ENCODE data around the gene SERINC2. TPM values are rescaled to one million over a fixed set of nuclear protein-coding genes. Genes with fewer than 3 reads are reported as not detected.

Gene SERINC2
- total RNA-seq, 1 donor from 2014 or later: 30.4 TPM

DNA sequence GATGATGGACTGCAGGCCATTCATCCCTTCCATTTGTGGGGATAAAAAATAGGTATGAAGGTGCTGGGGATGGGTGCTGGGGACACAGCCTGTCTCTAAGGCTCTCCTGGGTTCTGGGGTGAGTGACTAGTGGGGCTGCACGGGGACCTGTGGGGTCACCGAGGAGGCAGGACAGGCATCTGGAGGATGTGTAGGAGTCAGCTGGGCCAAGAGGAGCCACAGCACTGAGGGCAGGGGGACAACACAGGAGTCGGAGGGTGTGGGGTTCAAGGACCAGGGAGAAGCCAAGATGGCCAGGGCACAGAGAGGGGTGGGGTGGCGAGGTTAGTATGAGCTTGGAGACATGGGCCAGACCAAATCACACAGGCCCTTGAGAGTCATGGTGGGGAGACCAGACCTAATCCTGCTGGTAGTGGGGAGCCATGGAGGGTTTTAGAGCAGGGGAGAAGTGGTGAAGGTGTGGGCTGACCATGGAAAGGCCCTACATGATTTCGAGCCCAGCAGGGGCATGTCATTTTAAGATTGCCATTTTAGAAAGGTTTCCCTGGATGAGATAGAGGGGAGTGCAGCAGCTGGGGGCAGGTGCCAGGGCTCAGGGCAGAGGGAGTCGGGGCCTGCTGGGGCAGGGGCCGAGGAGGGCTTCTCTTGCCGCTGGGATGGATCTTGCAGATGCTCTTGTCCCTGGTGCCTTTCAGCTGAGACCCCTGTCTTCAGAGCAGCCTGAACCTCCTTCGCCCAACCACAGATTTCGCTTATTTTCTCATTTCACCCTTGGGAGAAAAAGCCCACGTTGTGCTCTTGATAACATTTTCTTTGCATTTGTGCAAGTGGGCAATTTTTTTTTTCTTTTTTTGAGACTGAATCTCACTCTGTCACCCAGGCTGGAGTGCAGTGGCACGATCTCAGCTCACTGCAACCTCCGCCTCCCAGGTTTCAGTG lies 22.7 kb downstream of the SERINC2 start:
- Mint-ChIP-seq H3K9me3 (ENCODE audit: unreplicated experiment) (peaks cover 3% of the 10 kb centered on the region), H3K27me3 (ENCODE audit: low read depth, unreplicated experiment) (peaks cover 4% of the 10 kb centered on the region), H3K4me1 (ENCODE audit: low read depth, unreplicated experiment) (no peaks in the 10 kb centered on the region), H3K4me3 (ENCODE audit: unreplicated experiment) (no peak overlapping the region), H3K27ac (ENCODE audit: unreplicated experiment) (no peak overlapping the region), H3K36me3 (ENCODE audit: low read depth, unreplicated experiment) (peaks cover 8% of the 10 kb centered on the region)
- Histone ChIP-seq H3K4me3 (ENCODE audit: insufficient read depth, low read depth, low read length) (no peak overlapping the region), H3K9me3 (ENCODE audit: insufficient read depth, low read depth, low read length) (no peaks in the 10 kb centered on the region), H4K20me1 (ENCODE audit: insufficient read depth, low read length) (no peaks in the 10 kb centered on the region), H3K27ac (ENCODE audit: low read depth, low read length) (no peak overlapping the region), H3K4me1 (ENCODE audit: insufficient read depth, low read length) (no peaks in the 10 kb centered on the region), H3K9ac (ENCODE audit: low read length) (no peak overlapping the region), H3K36me3 (ENCODE audit: insufficient read depth, low read length) (no peaks in the 10 kb centered on the region), H3K79me2 (ENCODE audit: insufficient read depth, low read length) (no peaks in the 10 kb centered on the region), H3K27me3 (ENCODE audit: insufficient read depth, low read length) (peaks cover 3% of the 10 kb centered on the region), H3K4me2 (ENCODE audit: low read length) (no peak overlapping the region), H2AFZ (ENCODE audit: low read depth, low read length) (no peak overlapping the region)
- TF ChIP-seq, protein P1, sequence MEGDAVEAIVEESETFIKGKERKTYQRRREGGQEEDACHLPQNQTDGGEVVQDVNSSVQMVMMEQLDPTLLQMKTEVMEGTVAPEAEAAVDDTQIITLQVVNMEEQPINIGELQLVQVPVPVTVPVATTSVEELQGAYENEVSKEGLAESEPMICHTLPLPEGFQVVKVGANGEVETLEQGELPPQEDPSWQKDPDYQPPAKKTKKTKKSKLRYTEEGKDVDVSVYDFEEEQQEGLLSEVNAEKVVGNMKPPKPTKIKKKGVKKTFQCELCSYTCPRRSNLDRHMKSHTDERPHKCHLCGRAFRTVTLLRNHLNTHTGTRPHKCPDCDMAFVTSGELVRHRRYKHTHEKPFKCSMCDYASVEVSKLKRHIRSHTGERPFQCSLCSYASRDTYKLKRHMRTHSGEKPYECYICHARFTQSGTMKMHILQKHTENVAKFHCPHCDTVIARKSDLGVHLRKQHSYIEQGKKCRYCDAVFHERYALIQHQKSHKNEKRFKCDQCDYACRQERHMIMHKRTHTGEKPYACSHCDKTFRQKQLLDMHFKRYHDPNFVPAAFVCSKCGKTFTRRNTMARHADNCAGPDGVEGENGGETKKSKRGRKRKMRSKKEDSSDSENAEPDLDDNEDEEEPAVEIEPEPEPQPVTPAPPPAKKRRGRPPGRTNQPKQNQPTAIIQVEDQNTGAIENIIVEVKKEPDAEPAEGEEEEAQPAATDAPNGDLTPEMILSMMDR (IDR thresholded peaks at IDR 0.05; ENCODE audit: insufficient read depth, low read depth, low read length): no peak
- FAIRE-seq: no peak
- no peak for DNase-seq (ENCODE audit: low read depth)

DNA sequence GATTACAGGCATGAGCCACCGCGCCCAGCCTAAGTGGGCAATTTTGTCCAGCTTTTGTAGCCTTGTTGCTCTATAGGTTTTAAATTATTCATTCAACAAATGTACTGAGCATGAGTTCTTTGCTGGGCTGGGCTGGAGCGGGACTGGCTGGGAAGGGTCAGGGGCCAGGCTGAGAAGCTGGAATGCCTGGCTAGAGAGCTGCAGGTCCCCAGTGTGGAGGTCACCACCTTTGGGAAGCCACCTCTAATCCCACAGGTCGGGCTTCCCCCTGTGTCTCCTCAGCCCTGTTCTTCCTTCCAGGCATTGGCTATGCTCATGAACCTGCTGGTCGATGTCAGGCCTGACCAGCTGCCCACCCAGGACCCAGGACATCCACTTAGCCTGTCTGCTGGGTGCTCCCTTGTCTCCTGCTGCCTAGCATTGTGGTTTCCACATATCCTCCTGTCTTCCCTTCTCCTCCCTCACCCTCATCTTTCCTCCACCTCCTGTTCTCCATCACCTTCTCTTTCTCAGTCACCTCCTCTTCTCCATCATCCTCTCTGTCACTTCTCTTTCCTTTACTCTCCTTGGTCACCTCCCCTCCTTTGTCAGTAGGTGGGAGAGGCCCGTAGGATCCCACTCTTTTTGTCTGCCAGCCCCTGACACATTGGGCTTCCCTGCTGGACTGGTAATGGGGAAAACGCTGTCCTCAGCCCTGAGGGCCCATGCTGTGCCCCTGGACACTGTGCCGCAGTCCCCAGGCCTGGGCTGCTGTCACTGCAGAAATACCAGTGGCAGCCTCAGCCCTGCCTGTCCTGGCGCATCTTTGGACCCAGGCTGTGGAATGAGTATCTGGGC lies 23.8 kb downstream of the SERINC2 start:
- Histone ChIP-seq H3K79me2 (ENCODE audit: insufficient read depth, low read length) (no peaks in the 10 kb centered on the region), H3K4me2 (ENCODE audit: low read length) (no peak overlapping the region), H3K4me3 (ENCODE audit: insufficient read depth, low read depth, low read length) (no peak overlapping the region), H3K36me3 (ENCODE audit: insufficient read depth, low read length) (no peaks in the 10 kb centered on the region), H2AFZ (ENCODE audit: low read depth, low read length) (no peak overlapping the region), H4K20me1 (ENCODE audit: insufficient read depth, low read length) (no peaks in the 10 kb centered on the region), H3K9me3 (ENCODE audit: insufficient read depth, low read depth, low read length) (no peaks in the 10 kb centered on the region), H3K27ac (ENCODE audit: low read depth, low read length) (no peak overlapping the region), H3K9ac (ENCODE audit: low read length) (no peak overlapping the region), H3K4me1 (ENCODE audit: insufficient read depth, low read length) (no peaks in the 10 kb centered on the region), H3K27me3 (ENCODE audit: insufficient read depth, low read length) (peaks cover 3% of the 10 kb centered on the region)
- Mint-ChIP-seq H3K27ac (ENCODE audit: unreplicated experiment) (no peak overlapping the region), H3K4me1 (ENCODE audit: low read depth, unreplicated experiment) (no peaks in the 10 kb centered on the region), H3K4me3 (ENCODE audit: unreplicated experiment) (no peak overlapping the region), H3K36me3 (ENCODE audit: low read depth, unreplicated experiment) (peaks cover 7% of the 10 kb centered on the region), H3K27me3 (ENCODE audit: low read depth, unreplicated experiment) (peaks cover 8% of the 10 kb centered on the region), H3K9me3 (ENCODE audit: unreplicated experiment) (peaks cover 6% of the 10 kb centered on the region)
- no peak for TF ChIP-seq EZH2 (IDR thresholded peaks at IDR 0.05; ENCODE audit: insufficient read depth, low read length)
- TF ChIP-seq, protein P1 (IDR thresholded peaks at IDR 0.05; ENCODE audit: insufficient read depth, low read depth, low read length): no peak
- DNase-seq (ENCODE audit: low read depth): no peak
- FAIRE-seq: no peak

Measured in astrocyte (in vitro differentiated cells and primary cell).